Measurements from ENCODE around the gene IRF9.
A peak's percentile ranks its signal among the peaks of the same experiment; 100 is the strongest.
"Not testable (repeated sequence)": the region's sequence is repeated elsewhere in the genome, so short reads cannot be mapped to it uniquely, and the experiment has no call there.

IRF9 gene

GRCh38 chr14:24197056-24197450 is 36.0 kb downstream of the IRF9 start:
- DNase-seq (ENCODE audit: low spot score in 2 of 2) (no peak), ATAC-seq (replicated peaks; ENCODE audit: extremely low read depth, poor library complexity, severe bottlenecking) (no peak)
- Mint-ChIP-seq H3K9me3 (no peaks in the 10 kb centered on the region), H3K4me1 (peaks cover 53% of the 10 kb centered on the region), H3K36me3 (ENCODE audit: insufficient read depth) (peaks cover 46% of the 10 kb centered on the region), H3K4me3 (peak overlapping the region; percentile 89), H3K27ac (ENCODE audit: low read depth) (peak overlapping the region; percentile 98), H3K27me3 (no peaks in the 10 kb centered on the region)

GRCh38 chr14:24198814-24199524 is 37.9 kb downstream of the IRF9 start:
- Mint-ChIP-seq H3K27ac (ENCODE audit: low read depth) (peak overlapping the region; percentile 83), H3K9me3 (no peaks in the 10 kb centered on the region), H3K27me3 (no peaks in the 10 kb centered on the region), H3K36me3 (ENCODE audit: insufficient read depth) (peaks cover 46% of the 10 kb centered on the region), H3K4me3 (no peak overlapping the region), H3K4me1 (peaks cover 48% of the 10 kb centered on the region)
- DNase-seq (ENCODE audit: low spot score in 2 of 2): no peak
- ATAC-seq (replicated peaks; ENCODE audit: extremely low read depth, poor library complexity, severe bottlenecking): no peak

GRCh38 chr14:24202538-24202937 is 41.5 kb downstream of the IRF9 start:
- H3K36me3 Mint-ChIP-seq (ENCODE audit: insufficient read depth): peaks cover 32% of the 10 kb centered on the region
- not testable (repeated sequence) for H3K9me3 Mint-ChIP-seq; ATAC-seq (replicated peaks; ENCODE audit: extremely low read depth, poor library complexity, severe bottlenecking); H3K27me3 Mint-ChIP-seq; H3K4me3 Mint-ChIP-seq; DNase-seq (ENCODE audit: low spot score in 2 of 2)
- peak overlapping the region; percentile 33 for H3K27ac Mint-ChIP-seq (ENCODE audit: low read depth)
- peaks cover 41% of the 10 kb centered on the region for H3K4me1 Mint-ChIP-seq

- Mint-ChIP-seq H3K36me3 (ENCODE audit: insufficient read depth) (peaks cover 34% of the 10 kb centered on the region), H3K4me1 (peaks cover 45% of the 10 kb centered on the region), H3K27ac (ENCODE audit: low read depth) (peak overlapping the region; percentile 33)
- not testable (repeated sequence) for DNase-seq (ENCODE audit: low spot score in 2 of 2); H3K9me3 Mint-ChIP-seq; H3K27me3 Mint-ChIP-seq; H3K4me3 Mint-ChIP-seq; ATAC-seq (replicated peaks; ENCODE audit: extremely low read depth, poor library complexity, severe bottlenecking)
Measured at GRCh38 chr14:24203249-24203886, 42.3 kb downstream of the IRF9 start.

- Mint-ChIP-seq H3K27ac (ENCODE audit: low read depth) (peak overlapping the region; percentile 16), H3K36me3 (ENCODE audit: insufficient read depth) (peaks cover 32% of the 10 kb centered on the region), H3K4me3 (no peak overlapping the region), H3K4me1 (peaks cover 34% of the 10 kb centered on the region), H3K27me3 (no peaks in the 10 kb centered on the region), H3K9me3 (no peaks in the 10 kb centered on the region)
- ATAC-seq (replicated peaks; ENCODE audit: extremely low read depth, poor library complexity, severe bottlenecking) (no peak), DNase-seq (ENCODE audit: low spot score in 2 of 2) (no peak)
Measured at GRCh38 chr14:24204163-24205146, 43.4 kb downstream of the IRF9 start.

GRCh38 chr14:24206260-24207103 is 45.4 kb downstream of the IRF9 start:
- DNase-seq (ENCODE audit: low spot score in 2 of 2): no peak
- no peaks in the 10 kb centered on the region for H3K9me3 Mint-ChIP-seq
- H3K27me3 Mint-ChIP-seq: no peaks in the 10 kb centered on the region
- H3K27ac Mint-ChIP-seq (ENCODE audit: low read depth): peak overlapping the region; percentile 99
- ATAC-seq (replicated peaks; ENCODE audit: extremely low read depth, poor library complexity, severe bottlenecking): no peak
- H3K4me1 Mint-ChIP-seq: peaks cover 42% of the 10 kb centered on the region
- peaks cover 33% of the 10 kb centered on the region for H3K36me3 Mint-ChIP-seq (ENCODE audit: insufficient read depth)
- peak overlapping the region; percentile 48 for H3K4me3 Mint-ChIP-seq

GRCh38 chr14:24207104-24207551 is 46.1 kb downstream of the IRF9 start:
- peak overlapping the region; percentile 99 for H3K27ac Mint-ChIP-seq (ENCODE audit: low read depth)
- H3K27me3 Mint-ChIP-seq: no peaks in the 10 kb centered on the region
- no peaks in the 10 kb centered on the region for H3K9me3 Mint-ChIP-seq
- peaks cover 33% of the 10 kb centered on the region for H3K36me3 Mint-ChIP-seq (ENCODE audit: insufficient read depth)
- DNase-seq (ENCODE audit: low spot score in 2 of 2): peak in 1 of 2 donors; percentile 32
- peak overlapping the region; percentile 48 for H3K4me3 Mint-ChIP-seq
- peak; percentile 86 for ATAC-seq (replicated peaks; ENCODE audit: extremely low read depth, poor library complexity, severe bottlenecking)
- H3K4me1 Mint-ChIP-seq: peaks cover 47% of the 10 kb centered on the region

GRCh38 chr14:24207625-24208024 is 46.6 kb downstream of the IRF9 start:
- ATAC-seq (replicated peaks; ENCODE audit: extremely low read depth, poor library complexity, severe bottlenecking): no peak
- peak overlapping the region; percentile 48 for H3K4me3 Mint-ChIP-seq
- no peak for DNase-seq (ENCODE audit: low spot score in 2 of 2)
- peaks cover 52% of the 10 kb centered on the region for H3K4me1 Mint-ChIP-seq
- no peaks in the 10 kb centered on the region for H3K9me3 Mint-ChIP-seq
- H3K27me3 Mint-ChIP-seq: no peaks in the 10 kb centered on the region
- H3K36me3 Mint-ChIP-seq (ENCODE audit: insufficient read depth): peaks cover 34% of the 10 kb centered on the region
- peak overlapping the region; percentile 99 for H3K27ac Mint-ChIP-seq (ENCODE audit: low read depth)

- Mint-ChIP-seq H3K9me3 (no peaks in the 10 kb centered on the region), H3K4me1 (peaks cover 64% of the 10 kb centered on the region), H3K36me3 (ENCODE audit: insufficient read depth) (peaks cover 54% of the 10 kb centered on the region), H3K27ac (ENCODE audit: low read depth) (peak overlapping the region; percentile 96), H3K4me3 (peak overlapping the region; percentile 36), H3K27me3 (no peaks in the 10 kb centered on the region)
- DNase-seq (ENCODE audit: low spot score in 2 of 2) (no peak), ATAC-seq (replicated peaks; ENCODE audit: extremely low read depth, poor library complexity, severe bottlenecking) (no peak)
Measured at GRCh38 chr14:24211311-24211710, 50.2 kb downstream of the IRF9 start.

GRCh38 chr14:24212924-24213865 is 52.1 kb downstream of the IRF9 start, which contains the start of gene CHMP4A:
CHMP4A (minus strand) TSS chr14:24213488; CDS start chr14:24213439, 49 bp downstream.
- H3K27me3 Mint-ChIP-seq: no peaks in the 10 kb centered on the region
- H3K27ac Mint-ChIP-seq (ENCODE audit: low read depth): peak within 1 kb of the TSS; percentile 96
- H3K9me3 Mint-ChIP-seq: no peaks in the 10 kb centered on the region
- peak within 1 kb of the TSS; percentile 88 for H3K4me3 Mint-ChIP-seq
- peaks cover 46% of the 10 kb centered on the region for H3K36me3 Mint-ChIP-seq (ENCODE audit: insufficient read depth)
- DNase-seq (ENCODE audit: low spot score in 2 of 2) (peak; percentile 88 to 96), ATAC-seq (replicated peaks; ENCODE audit: extremely low read depth, poor library complexity, severe bottlenecking) (peak; percentile 75)
- peaks cover 58% of the 10 kb centered on the region for H3K4me1 Mint-ChIP-seq

All from central memory CD8-positive, alpha-beta T cell (primary cell).